Coronary artery (tissue), 2 donors: Measurements from ENCODE around the gene ANKRD40CL.

Experiments
- DNase-seq: peaks from one replicate; pipeline ENCODE4 v3.0.0-alpha.2; 2017; ENCODE audit warnings: low spot score
- H3K27ac ChIP-seq, 2 donors: fragments of 200-600 bp; sonication (generic); one replicate each; pipeline ENCODE4 v1.5.1; 2016 to 2019
- H3K4me3 ChIP-seq: fragments of 200-600 bp; sonication (generic); 2 replicates; pipeline ENCODE4 v1.5.1; 2016; ENCODE audit warnings: mild to moderate bottlenecking, moderate library complexity
- CTCF ChIP-seq: fragments of 200-600 bp; sonication (generic); IDR thresholded peaks from one replicate; pipeline ENCODE4 v1.5.1; 2019; ENCODE audit warnings: antibody characterized with exemption

The ANKRD40CL gene

GRCh38 chr17:50767446-50767845 is at the start of gene ANKRD40CL:
Gene ANKRD40CL (minus strand): TSS chr17:50767518. CDS start chr17:50766913, 605 bp downstream.
- no peak within 1 kb of the TSS for H3K27ac ChIP-seq
- no peak for DNase-seq
- no peak for TF ChIP-seq CTCF
- no peak within 1 kb of the TSS for H3K4me3 ChIP-seq

- no peak for TF ChIP-seq CTCF
- DNase-seq = no peak
- H3K4me3 ChIP-seq = no peak overlapping the region
- H3K27ac ChIP-seq = no peak overlapping the region
These were observed 49.0 kb upstream of the ANKRD40CL start for GRCh38 chr17:50816271-50816670.

GRCh38 chr17:50815400-50815799 is 48.1 kb upstream of the ANKRD40CL start:
- Histone ChIP-seq H3K27ac (no peak overlapping the region), H3K4me3 (no peak overlapping the region)
- no peak for DNase-seq
- TF ChIP-seq CTCF = no peak

GRCh38 chr17:50813583-50813982 is 46.3 kb upstream of the ANKRD40CL start:
- H3K27ac ChIP-seq = no peak overlapping the region
- no peak overlapping the region for H3K4me3 ChIP-seq
- no peak for TF ChIP-seq CTCF
- DNase-seq = no peak

- Histone ChIP-seq H3K4me3 (no peak overlapping the region), H3K27ac (no peak overlapping the region)
- no peak for DNase-seq
- TF ChIP-seq CTCF = no peak
These were observed 41.6 kb upstream of the ANKRD40CL start for GRCh38 chr17:50808888-50809287.

GRCh38 chr17:50808413-50808812 is 41.1 kb upstream of the ANKRD40CL start:
- no peak for TF ChIP-seq CTCF
- Histone ChIP-seq H3K27ac (no peak overlapping the region), H3K4me3 (no peak overlapping the region)
- no peak for DNase-seq

- TF ChIP-seq CTCF = no peak
- Histone ChIP-seq H3K27ac (no peak overlapping the region), H3K4me3 (no peak overlapping the region)
- DNase-seq = no peak
These were observed 40.4 kb upstream of the ANKRD40CL start for GRCh38 chr17:50807675-50808074.
